GM19025 (cell line): ENCODE measurements around the gene LZIC.

ENCODE experiments used
- ATAC-seq: cut with Tn5 transposase; IDR thresholded peaks from one replicate; pipeline ENCODE4 v1.9.1; 2021; ENCODE audit warnings: mild to moderate bottlenecking, low read depth, moderate library complexity; ENCODE audit not compliant: unreplicated experiment

LZIC gene

DNA sequence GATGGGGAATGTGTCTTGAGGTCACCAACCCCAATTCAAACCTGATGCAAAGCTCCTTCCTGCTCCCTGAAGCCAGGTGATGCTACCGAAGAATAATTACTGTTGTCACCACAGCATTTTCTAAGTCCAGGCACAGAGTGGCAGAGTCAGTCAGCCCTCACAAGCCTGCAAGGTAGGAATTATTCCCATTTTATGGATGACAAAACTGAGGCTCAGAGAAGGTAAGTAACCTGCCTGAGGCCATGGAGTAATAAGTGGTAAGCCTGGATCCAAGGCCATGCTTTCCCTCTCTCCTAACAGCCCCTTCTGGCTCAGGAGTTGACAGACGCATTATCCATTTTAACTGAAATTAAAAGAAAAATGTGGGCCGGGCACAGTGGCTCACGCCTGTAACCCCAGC, 56.1 kb downstream of the LZIC start:
- ATAC-seq = no peak

DNA sequence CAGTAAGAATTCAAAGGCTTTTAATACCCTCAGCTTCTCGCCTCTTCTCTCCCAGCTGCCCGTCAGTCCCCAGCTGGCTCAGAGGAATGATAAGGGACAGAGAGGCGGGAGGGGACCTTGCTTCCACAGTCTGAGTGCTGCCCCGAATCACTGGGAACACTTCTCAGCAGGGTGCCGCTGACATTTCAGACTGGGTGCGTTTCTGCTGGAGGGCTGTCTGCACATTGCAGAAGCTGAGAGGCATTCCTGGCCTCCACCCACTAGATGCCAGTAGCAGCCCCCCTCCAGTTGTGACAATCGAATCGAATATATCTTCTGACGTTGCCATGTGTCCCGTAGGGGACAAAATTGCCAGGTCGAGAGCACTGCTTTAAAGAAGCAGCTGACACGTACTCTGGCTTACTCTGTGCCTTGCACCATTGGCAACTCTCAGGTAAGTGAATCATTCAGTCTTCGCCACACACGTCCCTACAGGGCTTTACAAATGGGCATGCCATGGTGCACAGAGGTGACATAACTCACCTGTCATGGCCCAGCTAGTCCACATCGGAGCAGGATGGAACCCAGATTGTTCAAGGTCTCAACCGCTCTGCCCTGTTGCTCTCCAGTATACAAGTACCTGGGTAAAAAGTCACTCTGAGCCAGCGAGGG, 57.0 kb downstream of the LZIC start:
- ATAC-seq = no peak

DNA sequence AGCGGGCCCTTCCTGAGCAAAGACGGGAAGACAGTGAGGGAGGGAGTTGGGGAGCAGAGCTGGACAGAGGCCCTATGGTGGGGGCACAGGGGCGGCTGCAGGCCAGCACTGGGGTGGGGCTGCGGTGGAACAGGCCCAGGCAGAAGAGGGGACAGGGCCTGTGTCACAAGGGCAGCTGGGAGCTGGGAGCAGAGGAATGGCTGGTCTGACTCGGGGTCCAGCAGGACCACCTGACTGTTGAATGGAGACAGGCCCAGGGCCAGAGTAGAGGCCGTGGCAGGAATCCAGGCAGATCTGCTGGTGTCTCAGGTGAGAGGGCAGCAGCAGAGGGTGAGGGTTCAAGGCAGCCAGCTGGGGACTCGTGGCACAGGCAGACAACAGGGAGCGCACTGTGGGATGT, 58.4 kb downstream of the LZIC start:
- no peak for ATAC-seq

DNA sequence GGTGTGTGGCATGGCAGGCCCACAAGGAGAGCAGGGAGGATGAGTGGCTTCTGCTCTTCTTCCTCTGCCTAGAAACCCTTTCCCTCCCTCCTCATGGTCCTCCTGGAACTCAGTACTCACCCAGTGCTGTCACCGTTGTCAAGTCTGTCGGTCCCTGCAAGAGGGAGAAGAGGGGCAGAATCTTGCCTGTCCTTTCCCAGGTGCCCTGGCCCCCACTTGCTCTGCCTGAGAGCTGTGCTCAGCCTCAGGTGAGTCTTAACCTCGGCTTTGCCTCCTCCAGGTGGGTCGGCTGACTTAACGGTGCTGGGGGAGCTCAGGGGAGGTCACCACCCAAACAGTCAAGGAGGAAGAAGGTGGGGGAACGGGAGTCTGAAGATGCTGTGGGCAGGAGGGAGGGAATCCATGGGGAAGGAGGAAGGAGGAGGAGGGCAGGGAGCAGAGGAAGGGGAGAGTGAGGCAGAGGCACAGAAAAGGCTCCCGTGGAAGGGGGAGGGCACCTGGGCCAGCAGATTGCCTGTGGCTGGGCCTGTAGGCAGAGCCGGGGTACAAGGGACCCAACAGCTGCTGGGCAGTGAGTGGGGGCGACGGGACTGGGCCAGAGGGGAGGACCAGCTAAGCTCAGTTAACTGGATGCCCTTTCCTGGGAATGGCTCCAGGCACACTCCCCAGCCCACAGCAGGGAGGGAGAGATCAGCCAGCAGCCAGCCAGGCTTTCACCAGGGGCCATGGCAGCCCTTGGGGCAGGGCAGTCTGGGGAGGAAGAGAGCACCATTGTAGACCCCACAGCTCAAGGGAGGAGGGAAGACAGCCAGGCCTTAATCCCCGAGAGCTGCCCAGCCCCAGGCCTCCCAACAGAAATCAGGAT, 59.4 kb downstream of the LZIC start:
- ATAC-seq = no peak

DNA sequence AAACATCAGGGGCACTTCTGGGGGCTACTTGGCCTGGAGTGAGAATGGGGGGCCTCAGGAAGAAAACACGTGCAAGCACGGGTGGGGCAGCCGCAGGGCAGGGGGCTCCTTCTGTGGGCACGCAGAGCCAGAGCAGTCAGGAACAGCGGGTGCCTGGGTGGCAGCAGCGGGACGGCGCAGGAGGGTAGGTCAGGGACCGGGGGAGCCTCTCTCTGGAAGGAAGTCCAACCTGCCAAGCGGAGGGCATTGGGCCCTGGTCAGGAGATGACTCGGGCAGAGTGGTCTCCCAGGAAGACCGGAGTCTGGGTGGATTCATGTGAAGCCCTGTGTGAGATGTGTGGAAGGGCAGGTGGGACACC, 60.3 kb downstream of the LZIC start:
- no peak for ATAC-seq

DNA sequence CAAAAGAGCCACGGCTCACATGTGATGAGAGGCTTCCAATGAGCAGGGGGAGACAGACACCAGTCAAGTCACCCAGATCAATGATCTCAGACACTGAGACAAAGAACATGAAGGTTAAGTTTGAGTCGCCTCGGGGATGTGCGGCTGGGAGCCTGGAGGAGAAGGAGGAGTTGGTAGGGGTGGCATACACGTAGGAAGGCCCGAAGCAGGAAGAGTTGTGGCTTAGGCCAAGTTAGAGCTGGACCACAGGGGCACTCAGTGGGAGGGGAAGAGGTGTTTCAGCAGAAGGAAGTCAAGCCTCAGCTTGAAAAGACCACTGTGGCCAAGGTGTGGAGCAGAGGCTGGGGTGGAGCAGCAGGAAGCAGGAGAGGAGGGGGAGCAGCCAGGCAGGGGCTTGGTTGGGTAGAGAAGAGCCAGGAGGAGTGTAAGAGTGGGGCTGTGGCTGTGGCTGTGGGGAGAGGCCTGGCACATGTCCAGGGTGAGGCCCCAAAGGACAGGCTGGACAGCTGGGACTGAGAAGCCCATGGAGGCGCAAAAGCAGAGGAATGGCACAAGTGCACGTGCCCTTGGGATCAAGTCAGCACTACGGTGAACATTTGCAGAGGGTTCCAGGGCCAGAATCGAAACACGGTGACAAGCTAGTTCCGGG, 60.8 kb downstream of the LZIC start:
- no peak for ATAC-seq

DNA sequence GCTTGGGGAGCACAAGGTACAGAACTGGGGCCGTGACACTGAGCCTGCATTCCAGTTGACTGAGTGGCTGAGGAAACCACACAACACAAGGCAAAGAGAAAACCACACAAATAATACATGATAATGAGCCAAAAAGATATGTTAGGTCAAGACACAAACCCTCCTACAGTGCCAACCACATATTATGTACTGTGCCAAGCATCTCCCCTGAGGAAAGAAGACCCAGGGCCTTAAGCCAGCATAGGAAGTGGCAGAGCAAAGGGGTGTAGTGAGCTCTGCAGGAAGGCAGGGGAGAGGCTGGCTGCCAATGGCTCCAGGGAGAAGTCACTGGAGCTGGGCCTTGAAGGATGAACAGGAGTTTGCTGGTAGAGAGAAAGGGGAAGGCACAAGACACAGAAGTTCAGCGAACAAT, 61.3 kb downstream of the LZIC start:
- ATAC-seq = no peak
